Fibroblast of peridontal ligament (primary cell): ENCODE measurements around the gene GPR153.

Experiments used
- DNase-seq: peaks from one replicate; pipeline ENCODE4 v3.0.0-alpha.2; 2010; ENCODE audit errors: extremely low read depth

GPR153 gene

GRCh38 chr1:6269720-6270400 lies 9.0 kb upstream of the GPR153 start:
- no peak for DNase-seq

GRCh38 chr1:6269296-6269695 lies 8.4 kb upstream of the GPR153 start:
- DNase-seq, result no peak

- no peak for DNase-seq
These were observed 7.5 kb upstream of the GPR153 start for GRCh38 chr1:6268415-6268814.

- DNase-seq, result no peak
These were observed 6.9 kb upstream of the GPR153 start for GRCh38 chr1:6267686-6268322.

- DNase-seq, result no peak
These were observed 5.7 kb upstream of the GPR153 start for GRCh38 chr1:6266641-6267040.

GRCh38 chr1:6265151-6265550 lies 4.3 kb upstream of the GPR153 start:
- DNase-seq, result no peak

- no peak for DNase-seq
These were observed 2.8 kb upstream of the GPR153 start for GRCh38 chr1:6263716-6264115.

GRCh38 chr1:6262555-6263420 lies 1.9 kb upstream of the GPR153 start:
- DNase-seq, result no peak

GRCh38 chr1:6261615-6261995 lies 707 bp upstream of the GPR153 start:
- no peak for DNase-seq

GRCh38 chr1:6260433-6260934 lies 414 bp downstream of the GPR153 start:
- DNase-seq, result no peak

- peak; percentile 71 for DNase-seq
These were observed 1.2 kb downstream of the GPR153 start for GRCh38 chr1:6259491-6260362.

GRCh38 chr1:6258675-6259074 lies 2.2 kb downstream of the GPR153 start:
- no peak for DNase-seq

GRCh38 chr1:6257541-6258069 lies 3.3 kb downstream of the GPR153 start:
- DNase-seq, result no peak

- no peak for DNase-seq
These were observed 4.3 kb downstream of the GPR153 start for GRCh38 chr1:6256645-6257044.

GRCh38 chr1:6254691-6255090 lies 6.2 kb downstream of the GPR153 start:
- DNase-seq, result no peak

GRCh38 chr1:6253380-6253779 lies 7.5 kb downstream of the GPR153 start:
- no peak for DNase-seq

GRCh38 chr1:6252374-6252710 lies 8.6 kb downstream of the GPR153 start:
- DNase-seq, result no peak

- DNase-seq, result no peak
These were observed 9.1 kb downstream of the GPR153 start for GRCh38 chr1:6251681-6252373.

- DNase-seq, result no peak
These were observed 9.7 kb downstream of the GPR153 start for GRCh38 chr1:6251233-6251632.

- no peak for DNase-seq
These were observed 10.9 kb downstream of the GPR153 start for GRCh38 chr1:6249739-6250689.
